ENCODE measurements around the gene SND1.

DNA sequence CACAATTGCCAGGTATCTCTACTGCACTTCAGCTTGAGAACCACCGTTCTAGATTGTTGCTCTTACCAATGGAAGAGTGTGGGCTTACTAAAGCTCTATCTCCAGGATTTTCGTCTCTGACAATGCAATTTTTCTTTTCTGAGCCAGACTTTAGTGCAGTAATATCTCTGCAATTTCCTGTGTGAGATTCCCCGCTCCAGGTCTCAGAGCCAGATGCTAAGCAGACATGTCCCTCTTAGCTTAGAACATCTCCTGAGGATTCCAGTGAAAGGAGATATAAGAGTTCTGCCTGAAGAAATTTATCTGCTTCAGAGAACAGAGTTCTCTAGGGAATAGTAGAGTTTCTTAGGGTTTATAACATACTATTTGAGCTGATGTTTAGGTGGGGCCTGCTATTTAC lies 82.0 kb downstream of the SND1 start:
- TF ChIP-seq HDGF (IDR thresholded peaks at IDR 0.05; ENCODE audit: borderline replicate concordance) (no peak), ZNF384 (IDR thresholded peaks at IDR 0.05) (no peak), BHLHE40 (IDR thresholded peaks at IDR 0.05; ENCODE audit: borderline replicate concordance) (no peak), L3MBTL2 (conservative IDR thresholded peaks at IDR 0.05) (no peak), ELF4 (IDR thresholded peaks at IDR 0.05) (no peak), FOXK2 (IDR thresholded peaks at IDR 0.05) (no peak), CTBP1 (IDR thresholded peaks at IDR 0.05; ENCODE audit: borderline replicate concordance) (no peak), SP1 (IDR thresholded peaks at IDR 0.05) (no peak)
